ENCODE measurements around the gene KIAA0753.

The KIAA0753 gene

GRCh38 chr17:6547336-6547735, 93.2 kb downstream of the KIAA0753 start:
- DNase-seq (ENCODE audit: low spot score), result no peak

DNA sequence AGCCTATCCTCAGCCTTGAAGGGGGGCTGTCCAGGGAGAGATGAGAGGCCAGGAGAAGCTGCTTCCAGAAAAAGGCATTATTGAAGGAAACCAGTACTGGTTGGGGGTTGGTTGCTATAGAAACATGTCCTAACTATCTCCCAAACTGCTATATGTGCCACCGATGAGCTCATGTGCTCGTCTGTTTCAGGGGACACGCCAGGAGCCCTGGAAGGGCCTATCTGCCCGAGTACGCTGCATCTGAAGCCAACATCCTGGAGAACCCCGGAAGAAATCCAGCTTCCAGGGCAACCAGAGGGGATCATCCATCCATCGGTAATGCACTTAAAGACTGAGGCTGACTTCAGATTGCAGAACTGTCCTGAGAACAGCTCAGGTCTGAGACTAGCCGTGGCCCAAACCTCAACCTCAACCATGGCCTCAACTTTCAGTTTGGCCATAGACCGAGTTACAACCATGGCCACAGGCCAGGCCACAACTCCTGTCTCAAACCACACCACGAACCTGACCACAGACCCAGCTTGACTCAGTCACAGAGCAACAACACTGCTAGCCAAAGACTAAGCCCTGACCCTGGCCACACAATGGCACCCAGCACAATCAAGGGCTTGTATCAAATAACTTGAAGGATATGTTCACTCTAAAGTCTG, 94.3 kb downstream of the KIAA0753 start:
- DNase-seq (ENCODE audit: low spot score), result no peak

DNA sequence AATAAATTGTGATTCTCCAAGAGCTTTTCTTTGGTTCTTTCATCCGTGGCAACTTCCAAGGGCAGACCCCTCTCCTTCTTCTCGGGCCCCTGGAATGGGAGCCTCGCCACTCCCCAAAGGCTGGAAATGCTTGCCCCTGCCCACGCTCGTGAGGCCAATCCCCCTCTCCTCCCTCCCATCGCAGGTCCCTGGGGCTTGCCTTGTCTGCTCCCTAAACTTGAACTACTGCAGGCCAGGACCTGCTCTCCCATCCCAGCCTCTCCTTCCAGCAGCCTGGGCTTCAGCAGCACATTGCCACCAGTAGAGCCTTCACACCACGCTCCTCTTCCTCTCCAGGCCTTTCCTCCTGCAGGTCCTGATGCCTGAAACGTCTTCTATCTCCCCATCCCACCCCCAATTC, 95.2 kb downstream of the KIAA0753 start:
- no peak for DNase-seq (ENCODE audit: low spot score)

- no peak for DNase-seq (ENCODE audit: low spot score)
These were observed 96.5 kb downstream of the KIAA0753 start for GRCh38 chr17:6544011-6544370.

GRCh38 chr17:6543079-6544010, 97.2 kb downstream of the KIAA0753 start:
- no peak for DNase-seq (ENCODE audit: low spot score)

DNA sequence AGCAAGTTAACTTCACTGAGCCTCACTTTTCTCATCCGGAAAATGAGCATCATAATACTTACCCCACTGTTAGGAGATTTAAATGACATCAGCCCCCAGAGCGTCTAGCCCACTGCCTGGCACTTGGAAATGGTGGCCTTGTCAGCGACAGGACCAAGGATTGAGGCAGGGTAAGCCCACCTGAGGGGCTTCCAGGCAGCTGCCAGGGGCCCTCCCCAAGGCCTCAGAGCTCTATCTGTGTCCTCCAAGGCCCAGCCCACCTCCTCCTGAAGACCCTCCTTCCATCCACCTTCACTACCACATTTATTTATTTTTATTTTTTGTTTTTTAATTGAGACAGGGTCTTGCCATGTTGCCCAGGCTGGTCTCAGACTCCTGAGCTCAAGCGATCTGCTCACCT, 97.9 kb downstream of the KIAA0753 start:
- no peak for DNase-seq (ENCODE audit: low spot score)

GRCh38 chr17:6541886-6542285, 98.6 kb downstream of the KIAA0753 start:
- no peak for DNase-seq (ENCODE audit: low spot score)

DNA sequence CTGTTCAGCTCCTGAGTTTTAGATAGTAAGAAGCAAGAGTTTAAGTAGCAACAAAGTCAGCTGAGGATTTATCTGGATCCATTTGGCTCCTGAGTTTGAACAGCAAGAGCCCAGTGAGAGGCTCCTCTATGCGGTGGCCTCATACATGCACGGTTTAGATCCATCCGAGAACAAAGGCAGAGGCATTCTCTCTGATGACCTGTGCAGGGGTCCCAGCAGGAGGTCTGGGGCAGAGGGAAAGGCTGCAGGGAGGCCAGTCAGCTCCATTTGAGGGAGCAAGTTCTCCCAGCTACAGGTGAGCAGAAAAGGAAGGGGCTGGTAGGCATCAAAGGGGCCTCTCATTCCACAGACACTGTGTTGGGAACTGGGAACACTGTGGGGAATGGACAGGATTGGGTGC, 100.6 kb downstream of the KIAA0753 start:
- DNase-seq (ENCODE audit: low spot score), result no peak

DNA sequence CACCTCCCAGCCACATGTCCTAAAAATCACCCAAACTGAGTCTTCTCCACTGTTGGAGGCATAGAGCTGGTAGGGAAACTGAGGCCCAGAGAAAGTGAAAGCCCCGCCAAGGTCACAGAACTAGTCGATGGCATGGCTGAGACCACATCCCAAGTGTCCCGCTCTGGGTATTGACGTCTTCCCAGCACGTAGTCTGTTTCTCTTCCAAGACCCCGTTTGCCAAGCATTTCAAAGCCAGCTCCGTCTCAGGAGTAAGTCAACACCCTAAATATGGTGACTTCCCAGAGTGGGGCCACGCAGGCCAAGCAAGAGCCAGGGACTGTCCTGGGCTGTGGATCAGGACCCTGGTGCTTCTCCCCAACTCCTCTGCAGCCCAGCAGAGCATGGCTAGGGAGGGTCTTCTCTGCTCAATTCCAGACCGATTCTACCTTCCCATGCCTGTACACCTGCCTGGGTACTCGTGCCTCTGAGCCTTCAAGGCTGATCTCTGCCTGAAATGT, 103.9 kb downstream of the KIAA0753 start:
- DNase-seq (ENCODE audit: low spot score), result no peak

GRCh38 chr17:6536053-6536452, 104.5 kb downstream of the KIAA0753 start:
- DNase-seq (ENCODE audit: low spot score), result no peak

DNA sequence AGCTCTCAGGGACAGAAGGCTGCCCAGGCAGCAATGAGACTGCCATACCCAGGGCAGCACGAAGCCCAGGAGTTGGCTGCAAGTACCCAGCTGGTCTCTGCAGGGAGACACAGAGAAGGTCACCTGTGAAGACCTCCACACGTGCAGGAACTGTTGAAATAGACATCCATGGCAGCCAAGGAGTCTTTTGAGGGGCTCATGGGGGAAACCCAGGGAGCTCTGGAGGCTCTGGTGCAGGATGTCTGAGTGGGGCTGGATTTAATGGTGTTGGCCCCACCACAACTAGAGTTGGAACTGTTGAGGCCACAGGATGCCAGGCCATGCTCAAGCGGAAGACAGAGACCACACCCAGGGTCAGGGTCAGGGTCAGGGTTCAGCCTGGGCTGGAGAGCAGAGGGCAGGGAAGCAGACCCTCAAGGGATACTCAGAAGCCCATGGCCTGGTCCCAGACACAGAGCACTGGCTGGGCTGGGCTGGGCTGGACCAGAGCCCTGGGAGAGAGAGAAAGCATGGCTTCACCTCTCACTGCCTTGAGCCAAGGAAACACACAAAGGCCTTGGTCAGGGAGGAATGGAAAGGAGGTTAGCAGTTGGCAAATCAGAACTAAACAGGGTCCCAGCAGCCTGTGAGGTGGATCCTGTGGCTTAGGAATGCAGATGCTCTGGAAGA, 105.5 kb downstream of the KIAA0753 start:
- no peak for DNase-seq (ENCODE audit: low spot score)

DNA sequence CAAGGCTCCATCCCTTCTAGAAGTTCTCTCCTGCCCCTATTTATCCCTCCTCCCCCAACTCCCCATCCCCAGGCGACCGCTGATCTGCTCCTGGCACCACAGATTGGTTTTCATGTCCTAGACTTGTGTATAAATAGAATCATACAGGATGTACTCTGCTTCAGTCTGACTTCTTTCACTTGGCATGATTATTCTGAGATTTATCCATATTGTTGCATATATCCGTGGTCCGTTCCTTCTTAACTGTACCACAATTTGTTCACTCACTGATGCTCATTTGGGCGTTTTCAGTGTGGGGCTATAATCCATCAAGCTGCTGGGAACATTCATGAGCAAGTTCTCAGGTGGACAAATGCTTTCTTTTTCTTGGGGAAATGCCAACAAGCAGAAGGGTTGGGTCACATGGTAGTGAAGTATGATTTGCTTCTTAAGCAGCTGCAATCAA, 108.0 kb downstream of the KIAA0753 start:
- DNase-seq (ENCODE audit: low spot score), result no peak

DNA sequence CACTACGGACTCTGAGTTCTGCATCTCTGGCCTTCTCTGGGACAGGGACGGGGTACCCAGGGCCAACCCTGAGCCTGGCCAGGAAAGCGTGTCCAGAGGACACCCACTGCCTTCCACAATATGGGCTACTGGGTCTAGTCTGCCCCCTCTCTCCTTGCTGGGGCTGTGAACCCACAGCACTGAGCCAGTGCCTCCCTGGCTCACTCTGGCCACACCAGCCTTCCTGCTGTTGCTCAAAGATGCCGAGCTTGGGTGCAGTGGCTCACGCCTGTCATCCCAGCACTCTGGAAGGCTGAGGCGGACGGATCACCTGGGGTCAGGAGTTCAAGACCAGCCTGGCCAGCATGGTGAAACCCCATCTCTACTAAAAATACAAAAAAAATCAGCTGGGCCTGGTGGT, 108.9 kb downstream of the KIAA0753 start:
- DNase-seq (ENCODE audit: low spot score), result no peak

DNA sequence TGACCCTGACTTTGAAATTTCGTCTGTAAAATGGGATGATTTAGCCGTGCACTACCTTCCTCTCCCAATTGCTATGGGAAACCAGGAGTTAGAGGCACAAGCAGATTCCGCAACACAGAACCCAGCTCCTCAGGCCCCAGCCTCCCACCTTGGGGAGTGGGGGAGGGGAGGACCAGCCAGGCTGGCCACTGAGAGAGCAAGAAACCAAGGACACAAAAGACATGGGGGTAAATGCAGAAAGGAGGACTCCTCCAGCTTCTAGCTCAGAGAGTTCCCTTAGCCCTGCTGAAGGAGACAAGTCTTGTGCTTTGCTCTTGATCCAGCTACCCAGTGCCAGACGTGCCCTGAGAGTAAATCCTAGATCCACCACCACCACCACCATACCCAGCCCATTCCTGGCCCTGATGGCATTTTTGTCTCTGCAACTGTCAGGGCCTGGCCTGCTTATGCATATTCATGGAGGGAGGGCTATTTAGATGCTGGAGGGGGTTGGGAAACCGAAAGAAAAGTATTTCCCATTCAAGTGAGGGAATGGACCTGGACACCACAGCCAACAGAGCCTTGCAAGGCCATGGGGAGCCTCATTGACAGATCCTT, 110.1 kb downstream of the KIAA0753 start:
- DNase-seq (ENCODE audit: low spot score), result no peak

GRCh38 chr17:6528557-6528956, 112.0 kb downstream of the KIAA0753 start:
- no peak for DNase-seq (ENCODE audit: low spot score)
